MM.1S (cell line): ENCODE data around the gene SLC30A1.

Source experiments
- CTCF ChIP-seq: fragments of 300-600 bp; sonication (generic); IDR thresholded peaks from 2 replicates; pipeline ENCODE4 v1.5.1; 2016; ENCODE audit warnings: antibody characterized with exemption, low read length, mixed read lengths
- EZH2phosphoT487 ChIP-seq: fragments of 300-600 bp; sonication (generic); IDR thresholded peaks from 2 replicates; pipeline ENCODE4 v1.6.1; 2018; ENCODE audit warnings: antibody characterized with exemption, low read length

GRCh38 chr1:211586538-211586937 lies 7.6 kb upstream of the SLC30A1 start:
- no peak for TF ChIP-seq CTCF
- no peak for TF ChIP-seq EZH2phosphoT487
